Effector CD8-positive, alpha-beta T cell (primary cell): ENCODE measurements around the gene ALDH9A1.
"Not testable (repeated sequence)": the region's sequence is repeated elsewhere in the genome, so short reads cannot be mapped to it uniquely, and the experiment has no call there.

Source experiments
- DNase-seq: peaks from one replicate; lab custom pipeline; 2025; lab: John Stamatoyannopoulos, UW

ALDH9A1 gene

GRCh38 chr1:165645654-165646366 lies 52.6 kb downstream of the ALDH9A1 start:
- no peak for DNase-seq

- no peak for DNase-seq
These were observed 54.2 kb downstream of the ALDH9A1 start for GRCh38 chr1:165644064-165644735.

- no peak for DNase-seq
These were observed 57.0 kb downstream of the ALDH9A1 start for GRCh38 chr1:165641231-165641987.

GRCh38 chr1:165639821-165640623 lies 58.3 kb downstream of the ALDH9A1 start:
- no peak for DNase-seq

- not testable (repeated sequence) for DNase-seq
These were observed 60.2 kb downstream of the ALDH9A1 start for GRCh38 chr1:165638211-165638610.

GRCh38 chr1:165637427-165637826 lies 60.9 kb downstream of the ALDH9A1 start:
- DNase-seq = no peak

- no peak for DNase-seq
These were observed 62.5 kb downstream of the ALDH9A1 start for GRCh38 chr1:165635823-165636222.

GRCh38 chr1:165635329-165635728 lies 63.0 kb downstream of the ALDH9A1 start:
- no peak for DNase-seq

GRCh38 chr1:165634154-165634921 lies 64.0 kb downstream of the ALDH9A1 start:
- no peak for DNase-seq

- no peak for DNase-seq
These were observed 64.7 kb downstream of the ALDH9A1 start for GRCh38 chr1:165633614-165634013.

GRCh38 chr1:165632491-165632890 lies 65.9 kb downstream of the ALDH9A1 start:
- no peak for DNase-seq

GRCh38 chr1:165632152-165632469 lies 66.3 kb downstream of the ALDH9A1 start:
- no peak for DNase-seq

GRCh38 chr1:165631342-165632151 lies 66.8 kb downstream of the ALDH9A1 start:
- DNase-seq = no peak

- DNase-seq = peak; percentile 80
These were observed 67.6 kb downstream of the ALDH9A1 start, which contains the start of gene MGST3 for GRCh38 chr1:165630629-165631341. Gene MGST3 (plus strand): TSS chr1:165631234. CDS start chr1:165649848, 18,614 bp downstream.

GRCh38 chr1:165629848-165630628 lies 68.3 kb downstream of the ALDH9A1 start:
- peak; percentile 25 for DNase-seq

- no peak for DNase-seq
These were observed 69.2 kb downstream of the ALDH9A1 start for GRCh38 chr1:165629151-165629550.

GRCh38 chr1:165628147-165628822 lies 70.1 kb downstream of the ALDH9A1 start:
- no peak for DNase-seq

GRCh38 chr1:165624441-165624840 lies 73.9 kb downstream of the ALDH9A1 start:
- DNase-seq = no peak
